Measurements from ENCODE around the gene CCDC92B.

DNA sequence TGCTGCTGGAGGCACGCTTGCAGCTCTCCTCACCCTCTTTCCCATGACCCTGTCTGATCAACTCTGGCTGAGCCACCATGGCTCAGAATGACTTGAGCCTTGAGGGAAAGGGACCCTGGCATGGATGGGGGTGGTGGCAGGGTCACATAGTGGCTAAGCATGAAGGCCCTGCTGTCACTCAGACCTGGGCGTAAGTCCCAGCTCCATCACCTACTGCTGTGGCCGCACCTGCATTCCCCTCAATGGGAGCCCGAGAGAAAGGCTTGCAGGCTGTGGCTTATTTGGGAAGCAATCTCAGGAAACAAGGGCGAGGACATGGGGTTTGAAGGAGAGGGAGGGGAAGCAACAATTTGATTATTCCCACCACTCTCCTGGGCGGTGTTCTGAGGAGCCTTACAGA, 29.0 kb upstream of the CCDC92B start:
- no peak for TF ChIP-seq FOXJ3 (CRISPR knock-in tag; IDR thresholded peaks at IDR 0.05)
- TF ChIP-seq, protein P1, sequence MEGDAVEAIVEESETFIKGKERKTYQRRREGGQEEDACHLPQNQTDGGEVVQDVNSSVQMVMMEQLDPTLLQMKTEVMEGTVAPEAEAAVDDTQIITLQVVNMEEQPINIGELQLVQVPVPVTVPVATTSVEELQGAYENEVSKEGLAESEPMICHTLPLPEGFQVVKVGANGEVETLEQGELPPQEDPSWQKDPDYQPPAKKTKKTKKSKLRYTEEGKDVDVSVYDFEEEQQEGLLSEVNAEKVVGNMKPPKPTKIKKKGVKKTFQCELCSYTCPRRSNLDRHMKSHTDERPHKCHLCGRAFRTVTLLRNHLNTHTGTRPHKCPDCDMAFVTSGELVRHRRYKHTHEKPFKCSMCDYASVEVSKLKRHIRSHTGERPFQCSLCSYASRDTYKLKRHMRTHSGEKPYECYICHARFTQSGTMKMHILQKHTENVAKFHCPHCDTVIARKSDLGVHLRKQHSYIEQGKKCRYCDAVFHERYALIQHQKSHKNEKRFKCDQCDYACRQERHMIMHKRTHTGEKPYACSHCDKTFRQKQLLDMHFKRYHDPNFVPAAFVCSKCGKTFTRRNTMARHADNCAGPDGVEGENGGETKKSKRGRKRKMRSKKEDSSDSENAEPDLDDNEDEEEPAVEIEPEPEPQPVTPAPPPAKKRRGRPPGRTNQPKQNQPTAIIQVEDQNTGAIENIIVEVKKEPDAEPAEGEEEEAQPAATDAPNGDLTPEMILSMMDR (IDR thresholded peaks at IDR 0.05) = no peak
- TF ChIP-seq NRF1 (IDR thresholded peaks at IDR 0.05; ENCODE audit: low read depth, low read length) = no peak
- no peak for TF ChIP-seq EZH2phosphoT487 (IDR thresholded peaks at IDR 0.05; ENCODE audit: borderline replicate concordance, low read depth)
- TF ChIP-seq SIN3A (IDR thresholded peaks at IDR 0.05; ENCODE audit: borderline replicate concordance, low read depth, low read length) = no peak
- no peak for TF ChIP-seq JUND (IDR thresholded peaks at IDR 0.05)
- no peak for TF ChIP-seq EP300 (IDR thresholded peaks at IDR 0.05; ENCODE audit: borderline replicate concordance in 1 of 2, low read depth in 1 of 2, low read length in 1 of 2)
- TF ChIP-seq MXI1 (IDR thresholded peaks at IDR 0.05; ENCODE audit: low read depth, low read length) = no peak
- no peak for TF ChIP-seq TAF1 (IDR thresholded peaks at IDR 0.05; ENCODE audit: borderline replicate concordance, low read depth, low read length)
- no peak for TF ChIP-seq CHD2 (IDR thresholded peaks at IDR 0.05; ENCODE audit: low read length, partially characterized antibody)
- no peak for TF ChIP-seq POLR2AphosphoS5 (IDR thresholded peaks at IDR 0.05; ENCODE audit: low read depth, low read length)

All from SK-N-SH (cell line).